HEK293T (cell line): ENCODE results near the gene HMG20B.

ENCODE experiments used
- CTCF ChIA-PET: fragments of 350-600 bp; formaldehyde crosslinking; extraction: SDS; loops from one replicate; lab custom pipeline; 2021; ENCODE audit warnings: antibody characterized with exemption, inconsistent platforms; lab: Yijun Ruan, JAX
- POLR2A ChIA-PET: fragments of 350-600 bp; formaldehyde crosslinking; extraction: SDS; loops from one replicate; lab custom pipeline; 2020; ENCODE audit warnings: antibody characterized with exemption, inconsistent platforms; lab: Yijun Ruan, JAX
- DNase-seq: peaks from one replicate; pipeline ENCODE4 v3.0.0; 2012; ENCODE audit warnings: mixed read lengths; ENCODE audit errors: extremely low spot score
- ARNT ChIP-seq: fragments of 450-650 bp; IDR thresholded peaks from 2 replicates; pipeline ENCODE4 v1.6.1; 2017; ENCODE audit warnings: mild to moderate bottlenecking
- BHLHE40 ChIP-seq: fragments of 450-650 bp; IDR thresholded peaks from 2 replicates; pipeline ENCODE4 v1.6.1; 2016; ENCODE audit warnings: mild to moderate bottlenecking, moderate library complexity, borderline replicate concordance
- CTBP1 ChIP-seq: fragments of 450-650 bp; IDR thresholded peaks from 2 replicates; pipeline ENCODE4 v1.6.1; 2016; ENCODE audit warnings: borderline replicate concordance
- ELF4 ChIP-seq: fragments of 450-650 bp; IDR thresholded peaks from 2 replicates; pipeline ENCODE4 v1.6.1; 2017; ENCODE audit warnings: antibody characterized with exemption
- FOXA1 ChIP-seq: fragments of 450-650 bp; IDR thresholded peaks from 2 replicates; pipeline ENCODE4 v1.6.1; 2016; ENCODE audit warnings: mild to moderate bottlenecking
- FOXK2 ChIP-seq: fragments of 450-650 bp; IDR thresholded peaks from 2 replicates; pipeline ENCODE4 v1.6.1; 2016; ENCODE audit warnings: mild to moderate bottlenecking
- FOXM1 ChIP-seq: fragments of 450-650 bp; IDR thresholded peaks from 2 replicates; pipeline ENCODE4 v1.6.1; 2017; ENCODE audit warnings: mild to moderate bottlenecking, borderline replicate concordance
- HDGF ChIP-seq: fragments of 450-650 bp; IDR thresholded peaks from 2 replicates; pipeline ENCODE4 v1.6.1; 2017; ENCODE audit warnings: antibody characterized with exemption, borderline replicate concordance
- L3MBTL2 ChIP-seq: fragments of 450-650 bp; conservative IDR thresholded peaks from 2 replicates; pipeline ENCODE4 v1.6.1; 2016; ENCODE audit warnings: mild to moderate bottlenecking
- LEF1 ChIP-seq: fragments of 450-650 bp; IDR thresholded peaks from 2 replicates; pipeline ENCODE4 v1.6.1; 2017; ENCODE audit warnings: mild to moderate bottlenecking, borderline replicate concordance
- NFRKB ChIP-seq: fragments of 450-650 bp; IDR thresholded peaks from 2 replicates; pipeline ENCODE4 v1.6.1; 2016; ENCODE audit warnings: mild to moderate bottlenecking, moderate library complexity
- SP1 ChIP-seq: fragments of 450-650 bp; IDR thresholded peaks from 2 replicates; pipeline ENCODE4 v1.6.1; 2017
- SUZ12 ChIP-seq: fragments of 450-650 bp; IDR thresholded peaks from 2 replicates; pipeline ENCODE4 v1.6.1; 2016; ENCODE audit warnings: mild to moderate bottlenecking
- TARDBP ChIP-seq: fragments of 450-650 bp; IDR thresholded peaks from 2 replicates; pipeline ENCODE4 v1.6.1; 2016
- ZNF384 ChIP-seq: fragments of 450-650 bp; IDR thresholded peaks from 2 replicates; pipeline ENCODE4 v1.6.1; 2016
- TF ChIP-seq, protein P1 (sequence below): fragments of 450-650 bp; IDR thresholded peaks from 2 replicates; pipeline ENCODE4 v1.6.1; 2016

Gene HMG20B

DNA sequence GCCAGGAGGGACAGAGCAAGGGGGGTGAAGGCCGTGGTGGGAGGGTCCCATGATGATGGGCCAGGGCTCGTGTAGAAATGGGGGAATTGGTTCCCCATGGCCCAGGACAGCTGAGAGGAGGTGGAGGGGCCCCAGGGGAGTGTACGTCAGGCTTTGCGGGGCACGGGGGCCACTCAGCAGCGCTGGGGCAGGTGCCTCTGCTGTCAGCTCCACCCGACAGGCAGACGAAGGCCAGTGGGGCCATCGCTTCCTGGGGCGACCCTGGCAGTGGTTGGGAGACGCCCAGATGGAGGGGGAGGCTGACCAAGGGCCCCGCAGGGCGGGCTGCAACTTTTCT, 35.7 kb upstream of the HMG20B start:
- TF ChIP-seq SUZ12 (no peak), SP1 (no peak), LEF1 (no peak), TARDBP (no peak), BHLHE40 (no peak), ELF4 (no peak), NFRKB (no peak), L3MBTL2 (no peak), CTBP1 (no peak), FOXA1 (no peak)
- DNase-seq = no peak
- ChIA-PET POLR2A (no interaction called here), CTCF (no interaction called here)

DNA sequence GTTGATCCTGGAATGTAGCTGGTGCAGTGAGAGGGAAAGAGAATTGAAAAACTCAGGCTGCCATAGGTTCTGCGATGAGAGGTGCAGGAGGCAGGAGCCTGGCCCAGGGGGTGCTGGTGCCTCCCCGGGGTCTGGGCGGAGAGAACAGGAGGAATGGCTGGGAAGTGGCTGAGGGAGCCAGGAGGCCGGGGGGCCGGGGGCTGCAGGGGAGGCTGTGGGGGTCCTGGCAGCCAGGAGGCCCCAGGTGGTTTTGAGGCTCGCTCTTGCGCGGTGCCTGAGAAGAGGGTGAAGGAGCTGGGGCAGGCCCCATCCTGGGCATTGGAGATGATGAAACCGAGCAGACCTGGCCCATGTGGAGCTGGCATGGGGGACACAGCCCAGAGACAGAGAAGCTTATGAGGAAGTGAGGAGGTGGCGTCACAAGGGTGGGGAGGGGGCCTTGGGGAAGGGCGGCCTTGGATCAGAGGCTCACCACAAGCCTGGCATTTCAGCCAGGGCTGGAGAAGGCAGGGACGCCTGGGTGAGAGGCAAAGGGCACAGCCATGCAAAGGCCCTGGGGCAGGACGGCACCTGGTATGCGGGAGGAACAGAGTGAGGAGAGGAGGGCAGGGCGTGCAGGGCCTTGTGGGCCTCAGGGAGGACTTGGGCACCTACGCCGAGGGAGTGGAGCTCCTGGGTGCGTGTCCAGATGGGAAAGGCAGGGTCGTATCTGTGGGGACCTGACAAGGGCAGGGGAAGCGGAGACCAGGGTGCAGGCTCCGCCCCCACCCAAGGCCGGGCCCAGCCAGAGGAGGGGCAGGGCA, 35.1 kb upstream of the HMG20B start:
- ChIA-PET POLR2A (no interaction called here), CTCF (no interaction called here)
- TF ChIP-seq HDGF = no peak
- TF ChIP-seq, protein P1, sequence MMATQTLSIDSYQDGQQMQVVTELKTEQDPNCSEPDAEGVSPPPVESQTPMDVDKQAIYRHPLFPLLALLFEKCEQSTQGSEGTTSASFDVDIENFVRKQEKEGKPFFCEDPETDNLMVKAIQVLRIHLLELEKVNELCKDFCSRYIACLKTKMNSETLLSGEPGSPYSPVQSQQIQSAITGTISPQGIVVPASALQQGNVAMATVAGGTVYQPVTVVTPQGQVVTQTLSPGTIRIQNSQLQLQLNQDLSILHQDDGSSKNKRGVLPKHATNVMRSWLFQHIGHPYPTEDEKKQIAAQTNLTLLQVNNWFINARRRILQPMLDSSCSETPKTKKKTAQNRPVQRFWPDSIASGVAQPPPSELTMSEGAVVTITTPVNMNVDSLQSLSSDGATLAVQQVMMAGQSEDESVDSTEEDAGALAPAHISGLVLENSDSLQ = no peak
- no peak for DNase-seq

DNA sequence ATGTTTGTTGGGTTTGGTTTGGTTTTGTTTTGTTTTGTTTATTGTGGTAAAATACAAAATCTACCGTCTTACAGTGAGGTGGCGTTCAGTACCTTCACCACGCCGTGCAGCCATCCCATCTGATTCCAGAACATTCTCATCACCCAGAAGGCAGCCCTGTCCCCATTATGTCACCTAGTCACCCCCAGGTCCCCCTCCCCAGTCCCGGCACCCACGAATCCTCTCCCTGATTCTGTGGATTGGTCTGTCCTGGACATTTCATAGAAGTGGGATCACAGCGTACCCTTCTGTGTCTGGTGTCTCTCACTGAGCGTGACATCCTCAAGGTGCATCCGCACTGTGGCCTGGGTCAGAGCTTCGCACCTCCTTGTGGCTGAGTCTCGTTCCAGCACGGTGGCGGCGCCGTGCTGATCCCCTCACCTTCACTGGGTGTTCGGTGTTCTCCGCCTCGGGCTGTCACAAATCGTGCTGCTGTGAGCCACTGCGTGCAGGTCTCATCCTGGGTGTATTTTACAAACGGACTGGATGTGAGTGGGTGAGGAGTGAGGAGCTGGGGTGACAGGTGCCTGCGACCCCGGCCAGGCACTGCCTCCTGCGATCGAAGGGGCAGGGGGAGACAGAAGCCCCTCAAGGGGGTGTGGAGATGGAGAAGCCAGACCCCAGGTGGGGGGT, 34.4 kb upstream of the HMG20B start:
- ChIA-PET CTCF (no interaction called here), POLR2A (no interaction called here)
- TF ChIP-seq, protein P1 = no peak
- DNase-seq = no peak

DNA sequence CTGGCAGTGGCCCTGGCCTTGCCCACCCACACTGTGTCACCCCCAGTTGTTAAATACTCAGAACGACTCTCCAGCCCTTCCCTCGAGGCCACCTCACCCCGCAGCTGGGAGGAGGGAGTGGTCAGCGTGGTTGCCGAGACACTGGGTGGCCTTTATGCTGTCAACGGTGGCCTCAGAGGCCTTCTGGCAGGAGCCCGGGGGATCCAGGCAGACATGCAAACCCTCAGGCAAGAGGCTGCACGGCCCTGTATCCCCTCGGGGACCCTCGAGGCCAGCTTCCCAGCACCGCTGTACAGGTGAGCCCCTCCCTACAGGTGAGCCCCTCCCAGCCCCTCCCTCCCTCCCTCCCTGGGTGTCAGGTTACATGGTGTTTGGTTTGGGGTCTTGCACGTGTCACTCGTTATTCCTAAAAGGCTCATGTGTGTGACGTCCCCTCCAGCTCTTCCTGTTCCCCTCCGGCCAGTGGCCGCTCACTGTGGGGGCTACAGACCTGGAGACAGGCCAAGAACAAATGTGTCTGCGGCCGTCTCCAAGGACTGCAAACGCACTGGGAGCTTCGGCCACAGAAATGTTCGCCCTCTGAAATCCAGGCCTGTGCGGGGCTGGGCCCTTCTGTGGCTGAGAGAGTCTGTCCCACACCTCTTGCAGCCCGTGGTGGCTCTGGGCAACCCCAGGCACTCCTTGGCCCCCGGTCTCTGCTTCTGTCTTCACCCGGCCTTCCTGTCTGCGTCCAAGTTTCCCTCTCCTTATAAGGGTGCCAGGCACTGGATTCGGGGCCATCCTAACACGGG, 33.6 kb upstream of the HMG20B start, which contains the start of gene TEKTIP1:
TSS of gene TEKTIP1 (plus strand) at position 210 of the 791 bp plus-strand sequence. CDS start at position 214, 4 bp downstream.
- TF ChIP-seq ELF4 = no peak
- DNase-seq = no peak
- POLR2A ChIA-PET = no interaction called here
- CTCF ChIA-PET = no interaction called here

DNA sequence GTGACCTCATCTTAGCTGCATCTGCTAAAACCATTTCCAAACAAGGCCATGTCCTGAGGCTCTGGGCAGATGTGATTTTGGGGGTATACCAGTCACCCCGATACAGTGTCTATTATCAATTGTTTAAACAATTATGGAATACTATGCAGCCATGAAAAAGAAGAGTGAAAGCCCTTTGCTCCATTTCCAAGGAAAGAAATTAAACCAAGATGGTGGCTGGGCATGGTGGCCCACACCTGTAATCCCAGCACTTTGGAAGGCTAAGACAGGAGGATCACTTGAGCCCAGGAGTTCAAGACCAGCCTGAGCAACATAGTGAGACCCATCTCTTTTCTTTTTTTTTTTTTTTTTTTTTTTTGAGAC, 33.0 kb upstream of the HMG20B start:
- TF ChIP-seq FOXM1 (no peak), FOXA1 (no peak), ZNF384 (no peak)
- CTCF ChIA-PET = no interaction called here
- DNase-seq = no peak
- POLR2A ChIA-PET = no interaction called here

DNA sequence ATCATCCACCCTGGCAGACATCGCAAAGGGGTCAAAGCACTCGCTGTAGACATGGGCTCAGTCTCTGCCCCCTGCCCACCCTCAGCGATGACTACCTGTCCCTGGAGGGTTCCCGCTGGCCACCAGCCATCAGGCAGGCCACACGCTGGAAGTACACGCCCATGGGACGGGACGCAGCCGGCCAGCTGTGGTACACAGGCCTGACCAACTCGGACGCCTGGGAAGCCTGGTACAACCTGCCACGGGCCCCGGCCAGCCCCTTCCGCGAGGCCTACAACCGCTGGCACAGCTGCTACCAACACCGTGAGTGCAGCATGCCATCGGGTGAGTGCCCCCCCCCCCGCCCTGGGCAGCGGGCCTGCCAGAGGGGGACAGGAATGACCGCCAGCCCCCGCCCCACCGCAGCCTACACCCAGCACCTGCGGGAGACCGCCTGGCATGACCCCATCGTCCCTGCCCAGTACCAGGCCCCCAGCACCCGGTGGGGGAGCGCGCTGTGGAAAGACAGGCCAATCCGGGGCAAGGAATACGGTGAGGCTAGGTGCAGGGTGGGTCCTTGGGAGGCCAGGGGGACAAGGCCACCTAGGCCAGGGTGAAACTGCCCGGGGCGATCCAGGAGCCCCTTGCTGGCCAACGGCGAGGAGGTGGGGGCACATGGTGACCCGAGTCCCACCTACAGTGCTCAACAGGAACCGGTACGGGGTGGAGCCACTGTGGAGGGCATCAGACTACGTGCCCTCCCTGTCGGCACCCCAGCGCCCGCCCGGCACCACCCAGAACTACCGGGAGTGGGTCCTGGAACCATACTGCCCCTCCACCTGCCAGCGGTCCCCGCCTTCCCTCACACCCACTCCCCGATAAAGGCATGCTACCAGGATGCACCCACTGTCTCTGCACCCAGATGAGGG, 29.3 kb upstream of the HMG20B start:
- TF ChIP-seq FOXA1 (no peak), LEF1 (no peak), SUZ12 (no peak), L3MBTL2 (no peak), SP1 (no peak), TARDBP (no peak), FOXM1 (no peak), ZNF384 (no peak)
- TF ChIP-seq, protein P1 = no peak
- no peak for DNase-seq
- CTCF ChIA-PET = no interaction called here
- POLR2A ChIA-PET = no interaction called here

DNA sequence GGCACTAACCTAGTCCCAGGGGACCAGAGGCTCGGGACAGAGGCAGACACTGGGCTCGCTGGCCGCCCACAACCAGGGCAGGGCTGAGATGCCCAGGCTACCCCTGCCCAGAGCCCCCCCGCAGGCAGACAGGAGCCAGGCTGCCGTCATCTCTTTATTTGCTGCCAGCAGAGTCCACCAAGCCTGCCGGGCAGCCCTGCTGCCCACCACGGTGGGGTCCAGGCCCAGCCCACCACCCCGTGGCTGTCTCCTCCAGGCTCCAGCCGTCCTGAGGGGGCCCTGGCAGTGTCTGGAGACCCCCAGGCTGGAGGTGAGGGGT, 28.7 kb upstream of the HMG20B start:
- DNase-seq = no peak
- TF ChIP-seq ZNF384 (no peak), FOXK2 (no peak), SUZ12 (no peak), SP1 (no peak), CTBP1 (no peak), FOXA1 (no peak), HDGF (no peak), ELF4 (no peak), FOXM1 (no peak), ARNT (no peak), NFRKB (no peak), L3MBTL2 (no peak), LEF1 (no peak), TARDBP (no peak), BHLHE40 (no peak)
- TF ChIP-seq, protein P1 = no peak
- CTCF ChIA-PET = no interaction called here
- POLR2A ChIA-PET = no interaction called here
